H9 (cell line): Measurements from ENCODE around the gene AFF1. TPM values are rescaled to one million over a fixed set of nuclear protein-coding genes. Genes with fewer than 3 reads are reported as not detected.

Source experiments
- DNase-seq: peaks from one replicate; pipeline ENCODE4 v3.0.0-alpha.2; 2017
- H2AFZ ChIP-seq: one replicate; pipeline ENCODE4 v1.6.1; 2013; ENCODE audit warnings: mild to moderate bottlenecking, low read length, control low read depth, moderate library complexity
- H2AK5ac ChIP-seq: 2 replicates; pipeline ENCODE4 v1.6.1; 2013; ENCODE audit warnings: low read length, control low read depth, mixed read lengths; ENCODE audit not compliant: insufficient read length
- H2BK120ac ChIP-seq: one replicate; pipeline ENCODE4 v1.6.1; 2013; ENCODE audit warnings: low read depth, mild to moderate bottlenecking, low read length, control low read depth, inconsistent platforms; ENCODE audit not compliant: poor library complexity, severe bottlenecking
- H2BK12ac ChIP-seq: 2 replicates; pipeline ENCODE4 v1.6.1; 2013; ENCODE audit warnings: low read length, control low read depth, mixed read lengths, low read depth; ENCODE audit not compliant: insufficient read length
- H2BK15ac ChIP-seq: 2 replicates; pipeline ENCODE4 v1.6.1; 2013; ENCODE audit warnings: low read depth, low read length, control low read depth
- H2BK20ac ChIP-seq: one replicate; pipeline ENCODE4 v1.6.1; 2013; ENCODE audit warnings: low read depth, mild to moderate bottlenecking, low read length, control low read depth, inconsistent platforms; ENCODE audit not compliant: poor library complexity, severe bottlenecking
- H2BK5ac ChIP-seq: 2 replicates; pipeline ENCODE4 v1.6.1; 2013; ENCODE audit warnings: low read length, control low read depth, mixed read lengths; ENCODE audit not compliant: insufficient read length
- H3K14ac ChIP-seq: 2 replicates; pipeline ENCODE4 v1.6.1; 2013; ENCODE audit warnings: low read length, control low read depth; ENCODE audit not compliant: insufficient read depth
- H3K18ac ChIP-seq: 2 replicates; pipeline ENCODE4 v1.6.1; 2013; ENCODE audit warnings: low read depth, mild to moderate bottlenecking, mixed read lengths, low read length, control low read depth; ENCODE audit not compliant: insufficient read length
- H3K23ac ChIP-seq: 2 replicates; pipeline ENCODE4 v1.6.1; 2013; ENCODE audit warnings: low read length, control low read depth, mixed read lengths, low read depth; ENCODE audit not compliant: insufficient read length
- H3K23me2 ChIP-seq: 2 replicates; pipeline ENCODE4 v1.6.1; 2013; ENCODE audit warnings: low read depth, mild to moderate bottlenecking, mixed read lengths, low read length, control low read depth; ENCODE audit not compliant: insufficient read length, poor library complexity, severe bottlenecking
- H3K27ac ChIP-seq: 2 replicates; pipeline ENCODE4 v1.5.1; 2013; ENCODE audit warnings: low read length, control low read depth, mixed read lengths, low read depth; ENCODE audit not compliant: insufficient read length
- H3K27me3 ChIP-seq: 2 replicates; pipeline ENCODE4 v1.6.1; 2013; ENCODE audit warnings: low read length, control low read depth, inconsistent platforms; ENCODE audit not compliant: insufficient read depth
- H3K4ac ChIP-seq: 2 replicates; pipeline ENCODE4 v1.6.1; 2013; ENCODE audit warnings: low read depth, mild to moderate bottlenecking, control low read depth, inconsistent platforms, low read length, moderate library complexity
- H3K4me1 ChIP-seq: 2 replicates; pipeline ENCODE4 v1.6.1; 2013; ENCODE audit warnings: low read length, control low read depth, inconsistent platforms; ENCODE audit not compliant: insufficient read depth
- H3K4me2 ChIP-seq: 2 replicates; pipeline ENCODE4 v1.6.1; 2013; ENCODE audit warnings: low read length, control low read depth, mixed read lengths; ENCODE audit not compliant: insufficient read length, insufficient read depth
- H3K56ac ChIP-seq: 2 replicates; pipeline ENCODE4 v1.6.1; 2013; ENCODE audit warnings: low read depth, mild to moderate bottlenecking, mixed read lengths, low read length, control low read depth; ENCODE audit not compliant: insufficient read length
- H3K79me1 ChIP-seq: 2 replicates; pipeline ENCODE4 v1.6.1; 2013; ENCODE audit warnings: low read depth, mild to moderate bottlenecking, moderate library complexity, low read length, control low read depth, inconsistent platforms; ENCODE audit not compliant: insufficient read depth, poor library complexity, severe bottlenecking
- H3K79me2 ChIP-seq: 2 replicates; pipeline ENCODE4 v1.6.1; 2013; ENCODE audit warnings: low read length, control low read depth, inconsistent platforms; ENCODE audit not compliant: insufficient read depth
- H3K9ac ChIP-seq: 2 replicates; pipeline ENCODE4 v1.6.1; 2013; ENCODE audit warnings: low read length, control low read depth, mixed read lengths; ENCODE audit not compliant: insufficient read length; ENCODE audit errors: extremely low read depth
- H3K9me3 ChIP-seq: one replicate; pipeline ENCODE4 v1.6.1; 2013; ENCODE audit warnings: low read depth, low read length, inconsistent platforms; ENCODE audit not compliant: control insufficient read depth
- H3T11ph ChIP-seq: one replicate; pipeline ENCODE4 v1.6.1; 2013; ENCODE audit warnings: mild to moderate bottlenecking, low read length, control low read depth, inconsistent platforms
- H4K20me1 ChIP-seq: one replicate; pipeline ENCODE4 v1.6.1; 2013; ENCODE audit not compliant: control insufficient read depth, insufficient read length, insufficient read depth
- H4K5ac ChIP-seq: 2 replicates; pipeline ENCODE4 v1.6.1; 2013; ENCODE audit warnings: low read depth, mild to moderate bottlenecking, mixed read lengths, low read length, control low read depth; ENCODE audit not compliant: insufficient read length
- H4K8ac ChIP-seq: replicated peaks from 2 replicates; pipeline ENCODE4 v1.6.1; 2013; ENCODE audit warnings: low read length, control low read depth, mixed read lengths, low read depth; ENCODE audit not compliant: insufficient read length
- H4K91ac ChIP-seq: 2 replicates; pipeline ENCODE4 v1.6.1; 2013; ENCODE audit warnings: low read depth, mild to moderate bottlenecking, moderate library complexity, mixed read lengths, low read length, control low read depth; ENCODE audit not compliant: insufficient read length
- H3K27ac Mint-ChIP-seq, 3 experiments: 2 replicates in 2 of 3; 3 replicates in 1 of 3; pipeline ENCODE4 v1.8.0; 2020 to 2021; ENCODE audit warnings: mixed read lengths in 3 of 3, mild to moderate bottlenecking in 1 of 3, moderate library complexity in 1 of 3
- H3K27me3 Mint-ChIP-seq: 2 replicates; pipeline ENCODE4 v1.8.0; 2021; ENCODE audit warnings: low read depth, mild to moderate bottlenecking, moderate library complexity, mixed read lengths
- H3K36me3 Mint-ChIP-seq, 3 experiments: 2 replicates in 2 of 3; 3 replicates in 1 of 3; pipeline ENCODE4 v1.8.0; 2020 to 2021; ENCODE audit warnings: low read depth in 3 of 3, mixed read lengths in 3 of 3; ENCODE audit not compliant: insufficient read depth in 1 of 3
- H3K4me1 Mint-ChIP-seq, 2 experiments: 2 replicates each; pipeline ENCODE4 v1.8.0; 2020; ENCODE audit warnings: mixed read lengths in 2 of 2
- H3K4me3 Mint-ChIP-seq, 2 experiments: 2 replicates in 1 of 2; 3 replicates in 1 of 2; pipeline ENCODE4 v1.8.0; 2020 to 2021; ENCODE audit warnings: mild to moderate bottlenecking in 2 of 2, mixed read lengths in 2 of 2, moderate library complexity in 1 of 2
- H3K9me3 Mint-ChIP-seq, 2 experiments: 2 replicates in 1 of 2; 3 replicates in 1 of 2; pipeline ENCODE4 v1.8.0; 2020; ENCODE audit warnings: mild to moderate bottlenecking in 2 of 2, mixed read lengths in 2 of 2, moderate library complexity in 1 of 2
- CTCF ChIP-seq: fragments of 200-600 bp; sonication (generic); conservative IDR thresholded peaks from 3 replicates; pipeline ENCODE4 v1.8.0; 2021; ENCODE audit warnings: antibody characterized with exemption, mild to moderate bottlenecking
- WGBS: extraction: QIAGEN DNeasy Blood & Tissue Kit; methylation state at CpG from one replicate; pipeline ENCODE4 v1.1.7; 2013; ENCODE audit warnings: missing lambda C conversion rate, low lambda C conversion rate, mixed read lengths; ENCODE audit not compliant: insufficient read length; ENCODE audit errors: extremely low coverage; 5-methylcytosine and 5-hydroxymethylcytosine counted together
- total RNA-seq: library from RNA; stranded (reverse); gene quantifications from 2 replicates; pipeline ENCODE4 v1.2.1, GENCODE V29; 2021

AFF1 gene
- total RNA-seq, 1 experiment from 2014 or later = 74.5 TPM

DNA sequence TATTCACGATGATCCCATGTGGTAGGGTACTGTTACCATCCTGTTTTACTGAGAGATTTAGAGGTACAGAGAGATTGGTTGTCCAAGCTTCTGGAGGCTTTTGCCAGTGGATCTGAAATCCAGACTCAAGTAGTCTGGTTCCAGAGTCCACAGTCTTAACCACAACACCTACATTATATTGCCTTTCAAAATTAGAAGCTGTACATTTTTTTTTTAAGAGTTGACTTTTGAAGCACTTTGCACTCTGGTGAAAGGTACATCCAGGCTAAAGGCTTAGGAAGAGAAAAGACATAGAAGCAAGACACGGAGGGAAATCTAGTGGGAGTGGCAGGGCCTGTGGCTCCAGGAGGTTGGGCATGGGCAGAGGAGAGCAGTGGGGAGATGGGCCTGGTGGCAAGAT, 122.1 kb downstream of the AFF1 start:
- Histone ChIP-seq H3K18ac (no peak overlapping the region), H2BK20ac (no peak overlapping the region), H4K91ac (no peak overlapping the region), H3K27me3 (no peaks in the 10 kb centered on the region), H2AK5ac (no peak overlapping the region), H3K79me2 (no peaks in the 10 kb centered on the region), H3K79me1 (no peaks in the 10 kb centered on the region), H2BK15ac (no peak overlapping the region), H3K14ac (no peak overlapping the region), H4K20me1 (peaks cover 4% of the 10 kb centered on the region), H3K4me2 (no peak overlapping the region), H4K5ac (no peak overlapping the region), H2BK5ac (no peak overlapping the region), H3K4ac (no peak overlapping the region), H3K23me2 (no peaks in the 10 kb centered on the region), H3K23ac (no peak overlapping the region), H3K9ac (no peak overlapping the region), H3K9me3 (no peaks in the 10 kb centered on the region), H3K56ac (no peak overlapping the region), H3K4me1 (0 out of 2 replicates have a peak, but pooled peaks cover 3% of the 10 kb centered on the region), H2BK120ac (no peak overlapping the region), H4K8ac (no peak overlapping the region), H2AFZ (no peak overlapping the region), H3T11ph (no peak overlapping the region), H3K27ac (no peak overlapping the region), H2BK12ac (no peak overlapping the region)
- WGBS = no CpG with 5 or more reads among the region's 2 CpGs
- Mint-ChIP-seq H3K27me3 (no peaks in the 10 kb centered on the region), H3K36me3 (peaks cover 0 to 3% (median 3%) of the 10 kb centered on the region in 3 experiments; a peak in 2 of 7 replicates), H3K4me3 (no peak overlapping the region), H3K9me3 (no peaks in the 10 kb centered on the region), H3K27ac (peak overlapping the region in 1 of 3 experiments; percentile 56; a peak in 2 of 7 replicates), H3K4me1 (peaks cover 52 to 67% of the 10 kb centered on the region in 2 experiments)
- TF ChIP-seq CTCF = no peak
- DNase-seq = no peak
